GM12878 (cell line): ENCODE results near the gene MIER1. TPM values are rescaled to one million over a fixed set of nuclear protein-coding genes. Genes with fewer than 3 reads are reported as not detected.

Source experiments
- ATAC-seq: fragments of 200-7000 bp; cut with Tn5 transposase; 3 replicates; pipeline ENCODE4 v1.9.1; 2020; ENCODE audit warnings: mild to moderate bottlenecking, moderate library complexity
- BruUV-seq: library from RNA; stranded (reverse); fragments of 400-500 nt; replicated peaks from 2 replicates; lab custom pipeline; 2021; lab: Mats Ljungman, UMichigan
- CTCF ChIA-PET: fragments of 300-600 bp; sonication (Branson Sonifier 250); formaldehyde crosslinking; extraction: SDS; loops from one replicate; lab custom pipeline; 2021; ENCODE audit warnings: inconsistent platforms; lab: Yijun Ruan, JAX
- POLR2A ChIA-PET: fragments of 350-600 bp; formaldehyde crosslinking; extraction: SDS; loops from one replicate; lab custom pipeline; 2021; ENCODE audit warnings: inconsistent platforms; lab: Charles Lee
- RAD21 ChIA-PET: fragments of 300-600 bp; sonication (Branson Sonifier 250); formaldehyde crosslinking; loops from one replicate; lab custom pipeline; 2023; ENCODE audit warnings: antibody characterized with exemption; ENCODE audit not compliant: unreplicated experiment; lab: Charles Lee
- SMC1A ChIA-PET: fragments of 300-600 bp; sonication (Branson Sonifier 250); formaldehyde crosslinking; loops from one replicate; lab custom pipeline; 2023; ENCODE audit not compliant: unreplicated experiment, uncharacterized antibody; lab: Charles Lee
- DNase-seq: peaks from one replicate; pipeline ENCODE4 v3.0.0-alpha.2; 2011; ENCODE audit warnings: low read depth, low spot score
- FAIRE-seq: peaks from 3 replicates; lab custom pipeline; 2011; peaks lifted over from hg19 to GRCh38; lab: Jason Lieb, UNC
- H2AFZ ChIP-seq: 2 replicates; pipeline ENCODE4 v1.6.0; 2011; ENCODE audit warnings: low read depth, low read length, control low read depth; ENCODE audit not compliant: control insufficient read depth
- H3K27ac ChIP-seq: 2 replicates; pipeline ENCODE4 v1.5.1; 2011; ENCODE audit warnings: control low read depth; ENCODE audit not compliant: control insufficient read depth, insufficient read depth
- H3K27me3 ChIP-seq, 2 experiments: replicated peaks in 1 of 2; 2 replicates each; pipeline versions ENCODE4 v1.6.0 to v1.6.1; 2011; ENCODE audit warnings: low read length in 1 of 2; ENCODE audit not compliant: control insufficient read depth in 2 of 2, insufficient read depth in 2 of 2
- H3K36me3 ChIP-seq, 2 experiments: 2 replicates each; pipeline ENCODE4 v1.5.1; 2011; ENCODE audit warnings: low read length in 1 of 2; ENCODE audit not compliant: control insufficient read depth in 2 of 2, insufficient read depth in 2 of 2
- H3K4me1 ChIP-seq: 2 replicates; pipeline ENCODE4 v1.6.1; 2011; ENCODE audit warnings: mild to moderate bottlenecking, low read length, moderate library complexity, mixed read lengths; ENCODE audit not compliant: control insufficient read depth, insufficient read depth
- H3K4me2 ChIP-seq: 2 replicates; pipeline ENCODE4 v1.6.0; 2011; ENCODE audit warnings: control low read depth; ENCODE audit not compliant: control insufficient read depth, insufficient read depth
- H3K4me3 ChIP-seq: fragments of 200-600 bp; sonication (generic); 2 replicates; pipeline ENCODE4 v1.5.1; 2016
- H3K79me2 ChIP-seq: 2 replicates; pipeline ENCODE4 v1.6.0; 2011; ENCODE audit warnings: low read length; ENCODE audit not compliant: control insufficient read depth, insufficient read depth
- H3K9ac ChIP-seq: 2 replicates; pipeline ENCODE4 v1.8.0; 2011; ENCODE audit warnings: low read length, control low read depth, mixed read lengths; ENCODE audit not compliant: control insufficient read depth, insufficient read depth
- H3K9me3 ChIP-seq: replicated peaks from 3 replicates; pipeline ENCODE4 v1.5.1; 2011; ENCODE audit warnings: mild to moderate bottlenecking, low read length; ENCODE audit not compliant: control insufficient read depth, insufficient read depth
- H4K20me1 ChIP-seq: 2 replicates; pipeline ENCODE4 v1.6.0; 2011; ENCODE audit not compliant: control insufficient read depth, insufficient read depth
- GABPA ChIP-seq: IDR thresholded peaks from 2 replicates; pipeline ENCODE4 v1.6.1; 2014; ENCODE audit warnings: antibody characterized with exemption, low read depth, mild to moderate bottlenecking, inconsistent platforms
- JUND ChIP-seq: IDR thresholded peaks from 2 replicates; pipeline ENCODE4 v1.6.1; 2012; ENCODE audit warnings: low read depth, mild to moderate bottlenecking, low read length, improper control_type of control experiment, moderate library complexity
- NFYB ChIP-seq: IDR thresholded peaks from 2 replicates; pipeline ENCODE4 v1.6.1; 2011; ENCODE audit warnings: low read depth, mild to moderate bottlenecking, low read length, improper control_type of control experiment, moderate library complexity; ENCODE audit not compliant: insufficient read depth
- RAD21 ChIP-seq: IDR thresholded peaks from 2 replicates; pipeline ENCODE4 v1.6.1; 2011; ENCODE audit warnings: mild to moderate bottlenecking, low read depth, low read length, moderate library complexity; ENCODE audit not compliant: insufficient read depth
- RAD51 ChIP-seq: fragments of 450-650 bp; IDR thresholded peaks from 2 replicates; pipeline ENCODE4 v1.6.1; 2016; ENCODE audit warnings: moderate library complexity, mild to moderate bottlenecking, inconsistent platforms
- TCF12 ChIP-seq: IDR thresholded peaks from 2 replicates; pipeline ENCODE4 v1.6.1; 2011; ENCODE audit warnings: low read depth, mild to moderate bottlenecking, low read length
- WGBS: methylation state at CpG from one replicate; pipeline ENCODE4 v1.1.6; 2016; ENCODE audit warnings: low lambda C conversion rate; ENCODE audit not compliant: insufficient replicate concordance, insufficient coverage; ENCODE audit errors: missing lambda C conversion rate; 5-methylcytosine and 5-hydroxymethylcytosine counted together
- in situ Hi-C: fragments of 300-500 bp; cut with MboI; formaldehyde crosslinking; loops from 9 replicates; pipeline ENCODE4 v1.14.3; 2018; ENCODE audit warnings: mixed read lengths
- intact Hi-C: fragments of 100-400 bp; cut with micrococcal nuclease; formaldehyde crosslinking; loops from one replicate; pipeline ENCODE4 v1.14.2; 2022; ENCODE audit not compliant: unreplicated experiment
- polyA plus RNA-seq, 11 experiments: library from polyadenylated mRNA; depleted of rRNA in 4 of 11; unstranded in 6 of 11; stranded (reverse) in 5 of 11; fragments of >200 nt; fragmentation: Nextera tagmentation in 4 of 11; fragmentation: Illumina TruSeq in 1 of 11; extraction: Ambion mirVana in 4 of 11; extraction: Trizol in 1 of 11; gene quantifications; 1 replicate in 1 of 11; 2 replicates in 10 of 11; pipeline versions ENCODE4 v1.2.1 to v1.2.3, GENCODE V29; 2011 to 2016; ENCODE audit warnings: inconsistent platforms in 2 of 11, missing spikeins in 2 of 11, low read depth in 1 of 11
- total RNA-seq, 4 experiments: library from RNA; depleted of rRNA in 3 of 4; stranded (reverse); fragments of >200 nt in 3 of 4; fragmentation: Illumina TruSeq in 1 of 4; extraction: Trizol in 1 of 4; gene quantifications; 2 replicates each; pipeline versions ENCODE4 v1.2.1 to v1.2.3, GENCODE V29; 2013 to 2021
- TF ChIP-seq, protein P1 (sequence below): fragments of 450-650 bp; IDR thresholded peaks from 2 replicates; pipeline ENCODE4 v1.6.1; 2017; ENCODE audit warnings: mild to moderate bottlenecking, moderate library complexity
- TF ChIP-seq, protein P2 (sequence below): fragments of 450-650 bp; IDR thresholded peaks from 2 replicates; pipeline ENCODE4 v1.6.1; 2017; ENCODE audit warnings: antibody characterized with exemption, mild to moderate bottlenecking, moderate library complexity

Gene MIER1
- total and polyA plus RNA-seq, 10 of the 15 experiments (the other 5 are each of a cell fraction or from before 2014, with no cell fraction given), result 13.6 to 39.8 (median 25.7) TPM

DNA sequence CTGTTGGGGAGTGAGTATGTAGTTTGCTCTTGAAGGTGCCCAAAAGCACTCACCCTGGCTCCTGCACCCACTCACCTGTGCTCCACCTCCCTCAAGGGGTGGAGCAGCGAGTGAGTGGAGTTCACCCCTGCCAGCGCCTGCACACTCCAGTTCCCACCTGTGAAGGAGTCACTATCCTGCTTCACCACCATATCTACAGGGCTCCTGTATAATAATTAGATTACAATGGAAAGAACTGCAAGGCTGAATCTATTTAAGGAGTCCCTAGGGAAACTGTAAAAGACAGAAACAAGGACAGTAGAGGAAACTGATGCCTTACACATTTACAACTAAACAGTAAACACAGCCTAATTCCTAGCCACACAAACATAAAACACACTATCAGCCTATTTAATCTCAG lies 4.2 kb upstream of the MIER1 start:
- no peak overlapping the region for H3K9ac ChIP-seq
- 95% methylated on average over 2 of the region's 2 CpGs for WGBS

More for the DNA sequence above, 4.2 kb upstream of the MIER1 start:
- RAD21 ChIA-PET, result no interaction called here
- Histone ChIP-seq H3K27me3 (no peaks in the 10 kb centered on the region), H3K4me3 (no peak overlapping the region)
- no peak for TF ChIP-seq RAD51
- TF ChIP-seq NFYB, result no peak
- TF ChIP-seq RAD21, result no peak
- no peak for TF ChIP-seq JUND
- no peak for TF ChIP-seq TCF12
- TF ChIP-seq GABPA, result no peak
- TF ChIP-seq, protein P1, sequence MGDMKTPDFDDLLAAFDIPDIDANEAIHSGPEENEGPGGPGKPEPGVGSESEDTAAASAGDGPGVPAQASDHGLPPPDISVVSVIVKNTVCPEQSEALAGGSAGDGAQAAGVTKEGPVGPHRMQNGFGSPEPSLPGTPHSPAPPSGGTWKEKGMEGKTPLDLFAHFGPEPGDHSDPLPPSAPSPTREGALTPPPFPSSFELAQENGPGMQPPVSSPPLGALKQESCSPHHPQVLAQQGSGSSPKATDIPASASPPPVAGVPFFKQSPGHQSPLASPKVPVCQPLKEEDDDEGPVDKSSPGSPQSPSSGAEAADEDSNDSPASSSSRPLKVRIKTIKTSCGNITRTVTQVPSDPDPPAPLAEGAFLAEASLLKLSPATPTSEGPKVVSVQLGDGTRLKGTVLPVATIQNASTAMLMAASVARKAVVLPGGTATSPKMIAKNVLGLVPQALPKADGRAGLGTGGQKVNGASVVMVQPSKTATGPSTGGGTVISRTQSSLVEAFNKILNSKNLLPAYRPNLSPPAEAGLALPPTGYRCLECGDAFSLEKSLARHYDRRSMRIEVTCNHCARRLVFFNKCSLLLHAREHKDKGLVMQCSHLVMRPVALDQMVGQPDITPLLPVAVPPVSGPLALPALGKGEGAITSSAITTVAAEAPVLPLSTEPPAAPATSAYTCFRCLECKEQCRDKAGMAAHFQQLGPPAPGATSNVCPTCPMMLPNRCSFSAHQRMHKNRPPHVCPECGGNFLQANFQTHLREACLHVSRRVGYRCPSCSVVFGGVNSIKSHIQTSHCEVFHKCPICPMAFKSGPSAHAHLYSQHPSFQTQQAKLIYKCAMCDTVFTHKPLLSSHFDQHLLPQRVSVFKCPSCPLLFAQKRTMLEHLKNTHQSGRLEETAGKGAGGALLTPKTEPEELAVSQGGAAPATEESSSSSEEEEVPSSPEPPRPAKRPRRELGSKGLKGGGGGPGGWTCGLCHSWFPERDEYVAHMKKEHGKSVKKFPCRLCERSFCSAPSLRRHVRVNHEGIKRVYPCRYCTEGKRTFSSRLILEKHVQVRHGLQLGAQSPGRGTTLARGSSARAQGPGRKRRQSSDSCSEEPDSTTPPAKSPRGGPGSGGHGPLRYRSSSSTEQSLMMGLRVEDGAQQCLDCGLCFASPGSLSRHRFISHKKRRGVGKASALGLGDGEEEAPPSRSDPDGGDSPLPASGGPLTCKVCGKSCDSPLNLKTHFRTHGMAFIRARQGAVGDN, result no peak
- TF ChIP-seq, protein P2, sequence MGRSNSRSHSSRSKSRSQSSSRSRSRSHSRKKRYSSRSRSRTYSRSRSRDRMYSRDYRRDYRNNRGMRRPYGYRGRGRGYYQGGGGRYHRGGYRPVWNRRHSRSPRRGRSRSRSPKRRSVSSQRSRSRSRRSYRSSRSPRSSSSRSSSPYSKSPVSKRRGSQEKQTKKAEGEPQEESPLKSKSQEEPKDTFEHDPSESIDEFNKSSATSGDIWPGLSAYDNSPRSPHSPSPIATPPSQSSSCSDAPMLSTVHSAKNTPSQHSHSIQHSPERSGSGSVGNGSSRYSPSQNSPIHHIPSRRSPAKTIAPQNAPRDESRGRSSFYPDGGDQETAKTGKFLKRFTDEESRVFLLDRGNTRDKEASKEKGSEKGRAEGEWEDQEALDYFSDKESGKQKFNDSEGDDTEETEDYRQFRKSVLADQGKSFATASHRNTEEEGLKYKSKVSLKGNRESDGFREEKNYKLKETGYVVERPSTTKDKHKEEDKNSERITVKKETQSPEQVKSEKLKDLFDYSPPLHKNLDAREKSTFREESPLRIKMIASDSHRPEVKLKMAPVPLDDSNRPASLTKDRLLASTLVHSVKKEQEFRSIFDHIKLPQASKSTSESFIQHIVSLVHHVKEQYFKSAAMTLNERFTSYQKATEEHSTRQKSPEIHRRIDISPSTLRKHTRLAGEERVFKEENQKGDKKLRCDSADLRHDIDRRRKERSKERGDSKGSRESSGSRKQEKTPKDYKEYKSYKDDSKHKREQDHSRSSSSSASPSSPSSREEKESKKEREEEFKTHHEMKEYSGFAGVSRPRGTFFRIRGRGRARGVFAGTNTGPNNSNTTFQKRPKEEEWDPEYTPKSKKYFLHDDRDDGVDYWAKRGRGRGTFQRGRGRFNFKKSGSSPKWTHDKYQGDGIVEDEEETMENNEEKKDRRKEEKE, result no peak
- TF ChIP-seq, all 136 proteins: peak for 0
- no peak overlapping the region for H3K27ac ChIP-seq
- SMC1A ChIA-PET, result no interaction called here
- intact Hi-C loops (no loop called here), in situ Hi-C loops (no loop called here)
- no peak overlapping the region for H2AFZ ChIP-seq
- FAIRE-seq (no peak), DNase-seq (no peak), ATAC-seq (no peak)
- CTCF ChIA-PET, result no interaction called here
- no peaks in the 10 kb centered on the region; the same call in 2 of the 3 replicates for H3K9me3 ChIP-seq
- H3K4me2 ChIP-seq, result no peak overlapping the region
- no peaks in the 10 kb centered on the region for H3K36me3 ChIP-seq
- peaks cover 6% of the 10 kb centered on the region; the same call in 1 of the 2 replicates for H3K4me1 ChIP-seq
- POLR2A ChIA-PET, result interaction anchor here (1.1 kb wide), 1 partner anchor 12 kb away, joined by 4 read pairs; no protein-coding TSS in a partner anchor
- H3K79me2 ChIP-seq, result peaks cover 16% of the 10 kb centered on the region
- H4K20me1 ChIP-seq, result no peaks in the 10 kb centered on the region
- no TSS peak for BruUV-seq
